ENCODE data around the gene FGD5.
"Not testable (repeated sequence)": the region's sequence is repeated elsewhere in the genome, so short reads cannot be mapped to it uniquely, and the experiment has no call there.

The FGD5 gene

DNA sequence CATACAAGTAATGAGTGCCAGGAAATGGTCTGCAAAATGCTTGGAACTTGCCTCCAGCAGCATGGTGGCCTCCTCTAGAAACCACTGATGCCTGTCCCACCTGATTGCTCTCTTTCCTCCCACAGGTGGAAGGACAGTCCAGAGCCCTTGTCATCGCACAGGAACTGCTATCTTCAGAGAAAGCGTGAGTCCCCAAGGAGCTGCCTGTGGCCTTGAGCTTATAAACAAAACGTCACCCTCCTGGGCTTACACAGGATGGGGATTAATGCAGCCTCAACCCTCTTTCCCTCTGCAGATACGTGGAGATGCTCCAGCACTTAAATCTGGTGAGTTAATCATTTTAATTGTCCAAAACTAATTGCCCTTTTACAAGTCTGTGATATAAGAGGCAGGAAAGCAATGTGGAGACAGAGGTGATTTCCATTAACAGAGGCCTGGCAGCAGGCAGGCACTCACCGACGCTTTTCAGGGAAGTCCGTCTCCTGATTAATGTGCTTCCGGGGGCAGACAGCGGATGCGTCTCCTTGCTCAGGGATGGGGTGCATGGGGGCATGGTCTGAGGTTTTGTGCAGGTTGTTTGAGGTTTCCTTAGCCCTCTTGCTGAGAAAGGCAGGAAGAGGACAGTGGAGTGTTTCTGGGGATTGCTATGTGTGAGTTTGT is 61.8 kb downstream of the FGD5 start:
- no peak for DNase-seq

DNA sequence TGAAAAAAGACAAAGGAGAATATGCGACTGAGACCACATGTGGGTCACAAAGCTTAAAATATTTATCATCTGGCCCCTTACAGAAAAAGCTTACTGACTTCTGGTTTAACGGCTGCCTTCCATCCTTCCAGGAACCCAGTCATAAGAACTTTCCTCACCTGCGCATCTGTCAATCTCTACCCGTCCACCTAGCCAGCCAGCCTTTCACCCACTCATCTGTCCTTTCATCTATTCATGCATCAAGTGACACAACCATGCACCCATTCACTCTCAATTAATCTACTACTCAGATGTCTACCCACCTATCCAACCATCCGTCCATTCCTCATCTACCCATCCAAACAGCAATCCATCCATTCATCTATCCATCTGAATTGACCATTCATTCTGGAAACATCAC is 64.5 kb downstream of the FGD5 start:
- DNase-seq = no peak

DNA sequence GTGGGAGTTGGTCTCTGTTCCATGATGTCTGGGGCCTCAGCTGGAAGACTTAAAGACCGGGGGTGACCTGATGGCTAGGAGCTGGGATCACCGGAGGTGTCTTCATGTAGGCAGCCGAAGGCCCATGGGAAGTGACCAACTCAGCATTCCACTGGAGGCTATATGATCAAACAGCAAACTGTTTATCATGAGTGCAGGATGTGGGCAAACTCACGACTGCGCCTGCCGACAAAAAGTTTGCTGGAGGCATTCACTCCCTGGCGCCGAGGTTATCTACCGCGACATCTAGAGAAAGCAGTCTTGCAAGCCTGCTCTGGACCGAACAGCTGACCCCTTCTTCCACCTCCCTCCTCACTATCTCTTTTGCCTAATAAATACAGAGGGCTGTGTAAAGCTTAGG is 65.9 kb downstream of the FGD5 start:
- DNase-seq = no peak

DNA sequence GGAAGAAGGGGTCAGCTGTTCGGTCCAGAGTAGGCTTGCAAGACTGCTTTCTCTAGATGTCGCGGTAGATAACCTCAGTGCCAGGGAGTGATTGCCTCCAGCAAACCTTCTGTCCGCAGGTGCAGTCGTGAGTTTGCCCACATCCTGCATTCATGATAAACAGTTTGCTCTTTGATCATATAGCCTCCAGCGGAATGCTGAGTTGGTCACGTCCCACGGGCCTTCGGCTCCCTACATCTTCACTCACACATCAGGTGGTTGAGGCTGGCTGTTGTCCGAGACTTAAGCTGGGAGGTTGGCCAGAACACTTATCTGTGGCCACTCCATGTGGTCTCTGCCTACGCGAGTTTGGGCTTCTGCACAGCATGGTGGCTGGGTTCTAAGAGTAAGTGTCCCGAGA is 66.5 kb downstream of the FGD5 start:
- no peak for DNase-seq

DNA sequence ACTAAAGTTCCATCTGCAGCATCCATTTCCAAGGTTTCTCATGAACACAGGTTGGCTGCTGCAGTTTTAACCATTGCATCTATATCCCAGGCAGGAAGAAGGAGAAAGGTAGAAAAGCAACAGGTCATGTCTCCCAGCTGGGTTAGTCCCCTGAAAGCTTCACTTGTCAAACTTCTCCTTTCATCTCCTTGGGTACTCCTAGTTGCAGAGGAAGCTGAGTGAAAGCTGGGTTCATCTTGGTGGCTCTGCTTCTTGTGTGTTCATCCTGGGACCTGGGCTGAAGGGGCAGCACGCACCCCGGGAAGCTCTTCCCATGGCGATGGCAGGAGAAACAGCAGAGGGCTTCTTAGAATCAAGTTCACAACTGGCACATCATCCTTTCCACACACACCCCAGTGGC is 67.3 kb downstream of the FGD5 start:
- no peak for DNase-seq

DNA sequence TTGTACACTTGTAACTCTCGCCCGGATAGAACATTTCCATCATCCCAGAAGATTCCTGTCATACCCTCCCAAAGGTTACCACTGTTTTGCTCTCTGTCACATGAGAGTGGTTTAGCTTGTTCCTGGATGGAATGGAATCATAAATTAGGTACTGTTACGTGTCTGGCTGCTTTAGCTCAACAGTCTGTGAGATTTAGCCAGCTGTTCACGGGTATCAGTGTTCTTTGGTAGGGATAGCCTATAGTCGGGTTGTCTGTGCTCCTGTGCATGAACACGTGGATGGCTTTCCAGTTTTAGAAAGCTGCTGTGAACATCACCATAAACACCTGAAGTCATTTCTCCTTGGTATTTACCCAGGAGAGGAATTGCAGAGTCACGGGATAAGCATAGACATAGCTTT is 70.4 kb downstream of the FGD5 start:
- DNase-seq = no peak

DNA sequence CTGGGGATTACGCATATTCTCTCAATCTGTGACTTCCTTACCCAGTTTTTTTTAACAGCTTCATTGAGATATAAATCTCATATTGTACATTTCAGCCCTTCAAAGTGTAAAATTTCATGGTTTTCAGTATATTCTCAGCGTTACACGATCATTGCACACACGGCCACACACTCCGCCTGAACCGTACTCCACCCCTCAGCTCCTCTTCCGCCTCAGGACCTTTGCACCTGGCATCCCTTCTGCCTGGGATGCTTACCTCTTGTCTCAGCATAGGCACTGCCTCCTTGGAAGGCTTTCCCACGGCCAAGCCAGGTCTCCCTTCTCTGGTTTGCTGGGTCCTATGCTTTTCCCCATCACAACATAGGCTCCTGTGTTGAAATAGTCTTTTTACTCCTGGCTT is 71.2 kb downstream of the FGD5 start:
- DNase-seq = no peak

DNA sequence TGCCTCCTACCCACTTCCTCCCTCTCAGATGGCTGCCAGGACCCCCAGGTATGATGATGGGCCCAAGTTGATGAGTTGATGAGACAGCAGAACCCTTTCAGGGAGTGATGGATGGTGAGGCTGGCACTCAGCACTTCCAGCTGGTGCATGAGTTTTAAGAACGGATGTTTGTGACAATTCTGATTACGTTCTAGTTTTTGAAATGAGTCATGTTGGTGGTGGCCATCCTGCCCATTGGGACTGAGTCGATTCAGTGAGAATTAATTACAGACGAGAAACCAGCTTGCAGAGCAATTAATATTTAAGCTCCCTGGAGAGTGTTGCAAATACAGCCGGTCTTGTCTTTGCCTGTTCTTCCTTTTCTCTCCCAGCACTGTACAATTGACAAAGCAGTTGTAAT is 71.7 kb downstream of the FGD5 start:
- no peak for DNase-seq

DNA sequence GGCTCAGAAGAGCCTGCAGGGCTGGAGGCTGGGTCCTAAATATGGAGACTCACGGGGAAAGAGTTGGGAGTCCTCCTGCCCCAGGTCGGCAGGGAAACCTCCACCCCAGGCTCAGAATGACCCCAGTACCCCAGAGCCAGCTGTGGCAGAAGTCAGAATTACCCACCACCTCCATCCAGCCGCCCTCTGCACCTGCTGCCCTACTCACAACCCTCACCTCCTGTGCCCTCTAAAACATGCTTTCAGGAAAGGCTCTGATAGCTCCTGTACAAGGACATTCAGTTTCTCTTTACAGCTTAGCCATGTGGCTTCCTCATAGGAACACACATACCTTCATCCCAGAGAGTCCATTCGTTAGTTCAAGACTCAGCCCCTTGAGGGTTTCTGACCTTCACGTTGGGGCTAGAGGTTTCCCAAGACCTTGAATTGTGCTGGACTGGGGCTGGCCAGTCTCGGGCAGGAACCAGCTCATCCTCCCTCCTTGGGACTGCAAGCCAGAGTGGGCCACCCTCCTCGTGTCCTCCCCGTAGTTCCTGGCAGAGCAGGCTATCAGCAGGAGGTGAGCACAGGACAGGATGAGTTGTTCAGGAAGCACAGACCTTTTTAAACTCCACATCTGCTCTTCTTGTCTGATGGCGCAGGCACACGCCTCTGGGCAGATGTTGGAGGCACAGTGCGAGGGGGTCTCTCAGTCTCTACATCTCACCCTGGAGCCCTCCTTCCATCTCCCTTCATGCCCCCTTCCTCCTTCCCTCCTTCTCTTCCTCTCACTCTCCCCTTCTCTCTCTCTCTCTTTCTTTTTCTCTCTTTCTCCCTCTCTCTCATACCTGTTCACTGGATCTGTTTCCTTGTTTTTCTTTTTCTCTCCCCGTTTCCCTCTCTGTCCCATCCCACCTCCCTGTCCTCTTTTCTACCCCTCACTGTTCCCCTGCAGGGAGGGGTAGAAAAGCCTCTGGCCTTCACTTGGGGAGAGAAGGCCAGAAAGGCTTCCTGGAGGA is 72.7 kb downstream of the FGD5 start:
- no peak for DNase-seq

DNA sequence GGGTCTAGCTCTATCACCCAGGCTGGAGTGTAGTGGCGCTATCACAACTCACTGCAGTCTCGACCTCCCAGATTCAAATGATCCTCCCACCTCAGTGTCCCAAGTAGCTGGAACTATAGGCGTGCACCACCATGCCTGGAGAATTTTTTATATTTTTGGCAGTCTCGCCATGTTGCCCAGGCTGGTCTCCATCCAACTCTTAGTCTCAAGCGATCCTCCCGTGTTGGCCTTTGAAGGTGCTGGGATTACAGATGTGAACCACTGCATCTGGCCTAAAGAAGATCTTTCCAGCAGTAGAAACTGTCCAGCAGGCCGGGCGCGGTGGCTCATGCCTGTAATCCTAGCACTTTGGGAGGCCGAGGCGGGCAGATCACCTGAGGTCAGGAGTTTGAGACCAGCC is 73.5 kb downstream of the FGD5 start:
- DNase-seq = no peak

DNA sequence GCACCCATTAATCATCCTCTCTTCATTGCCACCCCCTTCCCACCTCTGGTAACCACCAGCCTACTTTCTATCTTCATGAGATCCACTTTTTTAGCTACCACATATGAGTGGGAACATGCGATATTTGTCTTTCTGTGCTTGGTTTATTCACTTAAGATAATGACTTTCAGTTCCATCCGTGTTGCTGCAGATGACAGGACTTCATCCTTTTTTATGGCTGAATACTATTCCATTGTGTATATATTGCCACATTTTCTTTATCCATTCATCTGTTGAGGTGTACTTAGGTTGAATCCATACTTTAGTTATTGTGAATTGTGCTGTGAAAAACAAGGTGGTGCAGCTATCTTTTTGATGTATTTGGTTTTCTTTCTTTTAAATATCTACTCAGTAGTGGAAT is 75.3 kb downstream of the FGD5 start:
- DNase-seq = no peak

DNA sequence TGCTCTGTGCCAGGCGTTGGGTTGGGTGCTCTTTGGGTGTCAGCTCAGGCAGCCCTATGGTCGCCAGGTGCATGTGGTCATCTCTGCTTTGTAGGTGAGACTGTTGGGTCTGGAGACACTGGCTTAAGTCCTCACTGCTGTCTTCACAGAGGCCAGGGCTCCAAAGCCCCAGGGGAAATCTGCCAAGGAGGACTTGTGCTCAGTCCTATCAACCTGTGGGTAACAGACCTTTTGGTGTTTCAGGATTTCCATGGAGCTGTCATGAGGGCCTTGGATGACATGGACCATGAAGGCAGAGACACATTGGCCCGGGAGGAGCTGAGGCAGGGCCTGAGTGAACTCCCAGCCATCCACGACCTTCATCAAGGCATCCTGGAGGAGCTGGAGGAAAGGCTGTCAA is 78.5 kb downstream of the FGD5 start:
- DNase-seq = no peak

DNA sequence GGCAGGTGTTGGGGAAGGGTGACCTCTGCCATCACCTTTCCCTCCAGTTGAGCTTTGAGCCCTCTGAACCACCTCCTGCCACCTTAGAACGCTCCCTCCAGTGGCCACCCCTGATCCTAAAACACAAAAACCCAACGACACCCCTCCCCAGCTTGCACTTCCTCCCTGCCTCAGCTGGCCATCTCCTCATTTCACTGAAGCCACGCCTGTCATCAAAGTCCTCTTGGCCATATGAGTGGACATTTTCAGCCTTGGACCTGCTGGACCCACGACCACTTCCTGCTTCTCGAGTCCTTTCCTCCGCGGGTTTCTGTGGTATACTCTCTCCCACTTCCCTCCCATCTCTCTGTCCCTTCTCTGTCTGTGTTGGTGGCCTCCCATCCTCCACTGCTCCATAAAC is 80.2 kb downstream of the FGD5 start:
- no peak for DNase-seq

DNA sequence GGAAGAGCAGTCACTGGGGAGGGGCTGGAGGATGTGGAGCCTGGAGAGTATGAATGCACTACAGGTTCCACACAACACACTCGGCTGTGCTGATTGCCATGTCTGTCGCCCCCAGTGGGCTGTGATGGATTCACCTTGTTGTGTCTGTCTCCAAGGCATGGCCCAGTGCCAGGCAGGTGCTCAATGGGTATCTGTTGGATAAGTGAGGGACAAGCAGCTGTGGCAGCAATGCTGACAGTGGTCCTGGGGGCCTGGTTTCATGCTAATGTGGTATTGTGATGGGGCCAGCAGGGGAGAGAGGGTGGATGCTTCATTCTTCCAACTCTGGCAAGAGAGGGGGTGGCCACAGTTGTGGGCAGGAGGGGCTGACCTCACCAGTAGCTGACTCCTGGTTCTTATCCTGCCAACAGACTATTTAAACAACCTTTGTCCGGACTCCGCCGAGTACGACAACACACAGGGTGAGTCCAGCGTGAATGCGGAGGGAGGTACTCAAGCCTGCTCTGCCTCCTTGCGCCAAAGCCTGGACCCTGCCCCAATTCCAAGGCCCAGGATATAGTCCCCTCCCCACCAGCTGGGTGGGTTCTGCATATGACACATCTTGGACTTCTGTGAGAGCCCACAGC is 81.3 kb downstream of the FGD5 start:
- no peak for DNase-seq

DNA sequence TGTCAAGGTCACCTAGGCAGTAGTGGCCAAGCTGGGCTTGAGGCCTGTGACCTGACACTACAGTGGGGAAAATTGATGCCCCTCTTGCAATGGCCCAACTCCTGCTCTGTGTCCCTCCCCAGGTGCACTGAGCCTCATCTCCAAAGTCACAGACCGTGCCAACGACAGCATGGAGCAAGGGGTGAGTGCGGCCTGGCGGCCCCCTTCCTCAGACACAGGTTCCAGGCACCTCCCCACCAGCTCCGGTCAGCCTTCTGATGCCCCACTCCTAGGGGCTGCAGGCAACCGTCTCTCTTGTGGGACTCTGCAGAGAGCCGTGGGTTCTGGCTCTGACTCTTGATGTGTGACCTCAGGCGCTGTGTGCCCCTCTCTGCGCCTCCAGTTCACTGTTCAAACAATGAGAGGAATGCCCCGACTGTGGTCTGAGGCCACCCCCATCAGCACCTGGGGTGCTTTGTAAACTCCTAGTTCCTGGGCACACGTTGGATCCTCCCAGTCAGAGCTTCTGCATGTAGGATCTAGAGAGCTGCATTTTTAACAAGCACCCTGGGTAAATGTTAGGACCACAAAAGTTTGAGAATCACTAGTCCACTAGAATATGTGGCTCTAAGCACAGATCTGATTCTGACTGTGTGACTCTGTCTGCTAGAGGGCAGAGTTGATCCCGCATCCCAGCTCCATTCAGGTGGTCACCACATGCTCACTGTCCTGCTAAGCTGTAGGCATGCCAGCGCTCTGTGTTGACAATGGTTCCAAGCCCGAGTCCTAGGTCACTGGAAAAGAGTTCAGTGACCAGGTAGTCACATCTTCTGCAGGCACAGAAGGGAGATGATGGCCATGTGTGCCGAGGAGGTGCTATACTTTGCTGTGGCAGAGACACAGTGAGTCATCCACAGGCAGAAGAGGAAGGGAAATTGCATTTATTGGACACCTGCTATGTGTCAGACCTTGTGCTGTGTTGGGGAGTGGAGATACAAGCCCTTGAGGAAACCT is 82.4 kb downstream of the FGD5 start:
- DNase-seq = no peak

DNA sequence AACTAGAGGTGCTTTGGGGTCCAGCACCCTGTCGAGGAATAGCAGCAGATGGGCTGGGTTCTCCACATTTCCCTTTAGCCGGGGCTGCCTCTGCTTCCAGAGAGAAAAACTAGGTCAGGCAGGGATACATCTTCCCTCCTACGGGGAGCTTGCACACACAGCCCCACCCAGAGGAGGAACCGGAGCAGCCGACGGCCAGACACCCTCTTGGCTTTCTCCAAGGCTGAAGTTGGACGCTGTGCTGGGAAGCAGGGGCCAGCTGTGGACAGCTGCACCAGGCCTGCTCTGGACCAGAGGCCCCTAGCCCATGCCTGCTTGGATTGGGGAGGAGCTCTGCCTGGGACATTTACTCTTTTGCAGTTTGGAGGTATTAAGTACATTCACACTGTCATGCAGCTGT is 84.0 kb downstream of the FGD5 start:
- no peak for DNase-seq

DNA sequence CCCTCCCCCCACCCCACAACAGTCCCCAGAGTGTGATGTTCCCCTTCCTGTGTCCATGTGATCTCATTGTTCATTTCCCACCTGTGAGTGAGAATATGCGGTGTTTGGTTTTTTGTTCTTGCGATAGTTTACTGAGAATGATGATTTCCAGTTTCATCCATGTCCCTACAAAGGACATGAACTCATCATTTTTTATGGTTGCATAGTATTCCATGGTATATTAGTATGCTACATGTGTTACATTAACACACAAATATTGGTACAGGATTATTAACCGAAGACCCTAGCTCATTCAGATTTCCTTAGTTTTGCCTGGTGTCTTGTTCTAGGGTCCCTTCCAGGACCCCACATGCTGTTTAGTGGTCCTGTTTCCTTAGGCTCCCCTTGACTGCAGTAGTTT is 84.7 kb downstream of the FGD5 start:
- not testable (repeated sequence) for DNase-seq

DNA sequence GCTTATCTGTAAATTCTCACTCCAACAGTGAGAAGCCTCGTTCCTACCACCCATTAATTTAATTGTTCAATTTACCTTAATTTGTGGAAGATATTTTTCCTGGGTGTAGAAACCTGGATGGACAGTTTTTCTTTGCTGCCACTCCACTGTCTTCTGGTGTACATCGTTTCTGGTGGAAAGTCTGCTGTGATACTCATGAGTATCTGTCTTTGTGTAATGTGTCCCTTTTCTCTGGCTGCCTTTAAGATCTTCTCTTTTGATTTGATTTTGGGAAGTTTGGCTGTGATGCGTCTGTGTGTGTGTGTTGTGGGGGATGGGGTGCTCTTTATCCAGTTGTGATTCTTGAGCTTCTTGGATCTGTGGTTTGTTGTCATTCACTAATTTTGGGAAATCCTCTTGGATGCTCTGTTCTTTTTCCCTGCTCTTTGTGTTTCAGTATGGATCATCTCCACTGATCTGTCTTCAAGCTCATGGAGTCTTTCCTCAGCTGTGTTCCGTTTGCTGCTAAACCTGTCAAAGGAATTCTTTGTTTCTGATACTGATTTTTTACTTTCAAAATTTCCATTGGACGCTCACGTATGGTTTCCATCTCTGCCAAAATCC is 86.4 kb downstream of the FGD5 start:
- DNase-seq = no peak

DNA sequence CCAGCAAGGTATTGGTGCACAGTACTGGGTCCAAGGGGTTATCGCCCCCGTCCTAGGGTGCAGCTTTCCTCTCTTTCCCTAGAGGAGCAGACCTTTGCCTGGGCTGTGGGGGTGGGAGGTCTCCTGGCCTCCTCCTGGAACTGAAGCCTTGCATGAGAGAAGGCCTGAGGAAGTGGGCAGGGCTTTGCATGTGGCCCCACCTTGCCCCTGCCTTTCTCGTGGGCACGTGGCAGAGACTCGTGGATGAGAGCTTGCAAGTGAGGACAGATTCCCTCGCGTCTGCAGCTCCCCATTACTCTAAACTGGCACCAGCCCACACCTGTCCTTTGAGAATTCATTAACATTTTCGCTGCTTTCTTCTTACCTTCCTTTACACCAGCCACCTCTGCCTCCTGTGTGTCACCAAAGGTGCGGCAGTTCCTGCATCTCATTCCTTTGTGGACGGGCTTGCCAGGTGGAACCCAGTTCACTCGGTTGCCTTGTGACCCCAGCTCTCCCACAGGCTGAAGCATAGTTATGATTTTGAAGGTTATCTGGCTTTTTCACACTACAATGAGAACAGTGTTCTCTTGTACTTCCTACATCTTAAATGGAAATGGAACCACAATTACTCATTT is 87.7 kb downstream of the FGD5 start:
- DNase-seq = no peak

DNA sequence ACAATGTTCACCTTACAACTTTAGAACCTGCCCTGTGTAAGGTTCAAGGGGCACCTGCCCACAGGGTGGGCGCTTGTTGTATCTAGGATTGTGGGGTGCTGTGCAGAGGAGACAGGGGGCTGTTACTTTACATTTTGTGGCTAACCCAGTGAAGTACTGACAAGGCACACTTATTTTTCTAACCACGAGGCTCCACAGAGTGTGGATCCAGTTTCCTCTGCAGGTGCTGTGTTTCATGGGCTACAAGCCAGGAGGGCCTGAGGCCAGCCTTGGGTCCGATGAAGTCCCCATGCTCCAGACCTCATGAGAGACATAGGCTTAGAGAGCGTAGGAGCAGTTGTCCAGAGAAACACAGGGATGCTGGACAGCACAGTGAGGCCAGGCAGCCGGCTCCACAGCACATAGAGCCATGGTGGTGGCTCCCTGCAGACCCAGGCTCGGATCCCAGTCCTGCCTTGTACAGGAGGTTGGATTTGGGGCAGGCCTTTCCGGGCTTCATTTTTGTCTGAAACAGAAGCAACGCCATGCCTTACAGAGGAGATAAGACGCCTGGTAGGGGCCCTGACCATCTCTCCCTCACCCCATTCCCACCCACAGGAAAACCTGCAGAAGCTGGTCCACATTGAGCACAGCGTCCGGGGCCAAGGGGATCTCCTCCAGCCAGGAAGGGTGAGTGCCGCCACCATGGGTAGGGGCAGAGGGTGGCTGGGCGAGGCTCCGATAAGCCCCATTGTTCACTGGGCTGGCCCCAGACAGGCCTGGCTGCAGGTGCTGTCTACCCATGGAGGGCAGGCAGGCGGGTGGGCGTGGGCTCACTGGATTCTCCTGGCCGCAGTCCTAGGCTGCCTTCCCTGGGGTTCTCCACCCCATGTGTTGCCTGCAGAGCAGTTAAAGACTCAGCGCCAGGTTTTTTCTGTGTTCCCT is 88.5 kb downstream of the FGD5 start:
- no peak for DNase-seq

DNA sequence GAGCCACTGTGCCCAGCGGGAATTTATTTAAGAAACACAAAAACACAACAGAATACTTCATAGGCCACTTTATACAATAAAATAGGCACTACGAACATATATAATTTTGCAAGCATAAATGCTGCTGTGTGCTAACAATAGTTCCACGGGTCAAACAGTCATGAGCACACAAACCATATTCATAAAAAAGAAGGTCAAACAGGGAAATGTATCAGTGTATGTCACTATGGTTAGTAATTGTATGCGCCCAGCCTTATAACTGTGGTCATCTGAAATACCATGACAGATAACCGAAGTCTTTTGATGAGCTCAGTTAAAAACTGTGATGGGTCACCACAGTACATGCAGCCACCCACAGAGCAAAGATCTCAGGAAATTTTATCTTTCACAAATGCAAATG is 90.5 kb downstream of the FGD5 start:
- DNase-seq = no peak

Data from NCI-H446 (cell line).